ENCODE results near the gene DGKD.
"Not testable (repeated sequence)": the region's sequence is repeated elsewhere in the genome, so short reads cannot be mapped to it uniquely, and the experiment has no call there.

Gene DGKD

GRCh38 chr2:233369897-233370685 lies 15.8 kb downstream of the DGKD start:
- DNase-seq (ENCODE audit: low read depth, low spot score) = no peak
- Histone ChIP-seq H3K36me3 (ENCODE audit: insufficient read depth, insufficient read length, low read length) (peaks cover 2% of the 10 kb centered on the region), H3K9me3 (ENCODE audit: insufficient read depth, low read length) (no peaks in the 10 kb centered on the region), H3K27me3 (ENCODE audit: insufficient read depth, insufficient read length) (no peaks in the 10 kb centered on the region), H3K9ac (ENCODE audit: insufficient read length, low read depth) (no peak overlapping the region), H3K4me3 (ENCODE audit: insufficient read length, low read depth) (no peak overlapping the region), H3K4me1 (ENCODE audit: insufficient read depth, insufficient read length) (no peaks in the 10 kb centered on the region)
- no peak for TF ChIP-seq ZNF274 (IDR thresholded peaks at IDR 0.05; ENCODE audit: low read depth, low read length)
- no peak for TF ChIP-seq SUZ12 (IDR thresholded peaks at IDR 0.05; ENCODE audit: extremely low read depth, insufficient read depth, insufficient read length)
- no peak for TF ChIP-seq YY1 (IDR thresholded peaks at IDR 0.05; ENCODE audit: insufficient read depth, insufficient read length)

GRCh38 chr2:233371641-233372040 lies 17.3 kb downstream of the DGKD start:
- Histone ChIP-seq H3K4me3 (ENCODE audit: insufficient read length, low read depth) (no peak overlapping the region), H3K27me3 (ENCODE audit: insufficient read depth, insufficient read length) (no peaks in the 10 kb centered on the region), H3K9me3 (ENCODE audit: insufficient read depth, low read length) (no peaks in the 10 kb centered on the region), H3K4me1 (ENCODE audit: insufficient read depth, insufficient read length) (no peaks in the 10 kb centered on the region), H3K36me3 (ENCODE audit: insufficient read depth, insufficient read length, low read length) (peaks cover 3% of the 10 kb centered on the region), H3K9ac (ENCODE audit: insufficient read length, low read depth) (no peak overlapping the region)
- no peak for DNase-seq (ENCODE audit: low read depth, low spot score)
- TF ChIP-seq SUZ12 (IDR thresholded peaks at IDR 0.05; ENCODE audit: extremely low read depth, insufficient read depth, insufficient read length) (no peak), YY1 (IDR thresholded peaks at IDR 0.05; ENCODE audit: insufficient read depth, insufficient read length) (no peak), ZNF274 (IDR thresholded peaks at IDR 0.05; ENCODE audit: low read depth, low read length) (no peak)

- H3K4me3 ChIP-seq (ENCODE audit: insufficient read length, low read depth) = no peak overlapping the region
- peaks cover 4% of the 10 kb centered on the region for H3K36me3 ChIP-seq (ENCODE audit: insufficient read depth, insufficient read length, low read length)
- H3K9me3 ChIP-seq (ENCODE audit: insufficient read depth, low read length) = no peaks in the 10 kb centered on the region
- no peak for DNase-seq (ENCODE audit: low read depth, low spot score)
- no peak for TF ChIP-seq YY1 (IDR thresholded peaks at IDR 0.05; ENCODE audit: insufficient read depth, insufficient read length)
- TF ChIP-seq SUZ12 (IDR thresholded peaks at IDR 0.05; ENCODE audit: extremely low read depth, insufficient read depth, insufficient read length) = no peak
- TF ChIP-seq ZNF274 (IDR thresholded peaks at IDR 0.05; ENCODE audit: low read depth, low read length) = no peak
- no peaks in the 10 kb centered on the region for H3K4me1 ChIP-seq (ENCODE audit: insufficient read depth, insufficient read length)
- no peaks in the 10 kb centered on the region for H3K27me3 ChIP-seq (ENCODE audit: insufficient read depth, insufficient read length)
- no peak overlapping the region for H3K9ac ChIP-seq (ENCODE audit: insufficient read length, low read depth)
Observed at GRCh38 chr2:233372855-233373254, 18.6 kb downstream of the DGKD start.

GRCh38 chr2:233373316-233373715 lies 19.0 kb downstream of the DGKD start:
- H3K4me1 ChIP-seq (ENCODE audit: insufficient read depth, insufficient read length) = no peaks in the 10 kb centered on the region

GRCh38 chr2:233374776-233375175 lies 20.5 kb downstream of the DGKD start:
- not testable (repeated sequence) for H3K27me3 ChIP-seq (ENCODE audit: insufficient read depth, insufficient read length); H3K36me3 ChIP-seq (ENCODE audit: insufficient read depth, insufficient read length, low read length); H3K4me3 ChIP-seq (ENCODE audit: insufficient read length, low read depth); H3K9ac ChIP-seq (ENCODE audit: insufficient read length, low read depth); H3K4me1 ChIP-seq (ENCODE audit: insufficient read depth, insufficient read length); H3K9me3 ChIP-seq (ENCODE audit: insufficient read depth, low read length); DNase-seq (ENCODE audit: low read depth, low spot score)

More at GRCh38 chr2:233373316-233373715, 19.0 kb downstream of the DGKD start:
- Histone ChIP-seq H3K4me3 (ENCODE audit: insufficient read length, low read depth) (no peak overlapping the region), H3K9me3 (ENCODE audit: insufficient read depth, low read length) (no peaks in the 10 kb centered on the region), H3K9ac (ENCODE audit: insufficient read length, low read depth) (no peak overlapping the region), H3K36me3 (ENCODE audit: insufficient read depth, insufficient read length, low read length) (peaks cover 4% of the 10 kb centered on the region), H3K27me3 (ENCODE audit: insufficient read depth, insufficient read length) (no peaks in the 10 kb centered on the region)
- DNase-seq (ENCODE audit: low read depth, low spot score) = no peak
- TF ChIP-seq YY1 (IDR thresholded peaks at IDR 0.05; ENCODE audit: insufficient read depth, insufficient read length) (no peak), SUZ12 (IDR thresholded peaks at IDR 0.05; ENCODE audit: extremely low read depth, insufficient read depth, insufficient read length) (no peak), ZNF274 (IDR thresholded peaks at IDR 0.05; ENCODE audit: low read depth, low read length) (no peak)

GRCh38 chr2:233375490-233376314 lies 21.4 kb downstream of the DGKD start:
- no peaks in the 10 kb centered on the region for H3K9me3 ChIP-seq (ENCODE audit: insufficient read depth, low read length)
- no peak overlapping the region for H3K4me3 ChIP-seq (ENCODE audit: insufficient read length, low read depth)
- H3K36me3 ChIP-seq (ENCODE audit: insufficient read depth, insufficient read length, low read length) = peaks cover 4% of the 10 kb centered on the region
- H3K9ac ChIP-seq (ENCODE audit: insufficient read length, low read depth) = no peak overlapping the region
- DNase-seq (ENCODE audit: low read depth, low spot score) = no peak
- H3K27me3 ChIP-seq (ENCODE audit: insufficient read depth, insufficient read length) = no peaks in the 10 kb centered on the region
- TF ChIP-seq ZNF274 (IDR thresholded peaks at IDR 0.05; ENCODE audit: low read depth, low read length) (no peak), YY1 (IDR thresholded peaks at IDR 0.05; ENCODE audit: insufficient read depth, insufficient read length) (no peak), SUZ12 (IDR thresholded peaks at IDR 0.05; ENCODE audit: extremely low read depth, insufficient read depth, insufficient read length) (no peak)
- H3K4me1 ChIP-seq (ENCODE audit: insufficient read depth, insufficient read length) = peaks cover 4% of the 10 kb centered on the region

GRCh38 chr2:233379034-233379433 lies 24.7 kb downstream of the DGKD start:
- Histone ChIP-seq H3K9me3 (ENCODE audit: insufficient read depth, low read length) (no peaks in the 10 kb centered on the region), H3K36me3 (ENCODE audit: insufficient read depth, insufficient read length, low read length) (peaks cover 2% of the 10 kb centered on the region), H3K4me1 (ENCODE audit: insufficient read depth, insufficient read length) (peaks cover 4% of the 10 kb centered on the region), H3K27me3 (ENCODE audit: insufficient read depth, insufficient read length) (no peaks in the 10 kb centered on the region), H3K4me3 (ENCODE audit: insufficient read length, low read depth) (no peak overlapping the region), H3K9ac (ENCODE audit: insufficient read length, low read depth) (no peak overlapping the region)
- TF ChIP-seq ZNF274 (IDR thresholded peaks at IDR 0.05; ENCODE audit: low read depth, low read length) (no peak), YY1 (IDR thresholded peaks at IDR 0.05; ENCODE audit: insufficient read depth, insufficient read length) (no peak), SUZ12 (IDR thresholded peaks at IDR 0.05; ENCODE audit: extremely low read depth, insufficient read depth, insufficient read length) (no peak)
- DNase-seq (ENCODE audit: low read depth, low spot score) = no peak

Data from NT2/D1 (cell line).